ENCODE data around the gene SPA17. TPM values are rescaled to one million over a fixed set of nuclear protein-coding genes. Genes with fewer than 3 reads are reported as not detected.

The SPA17 gene
- total and polyA plus RNA-seq, 7 donors, result 2.3 to 23.8 (median 7.1) TPM

DNA sequence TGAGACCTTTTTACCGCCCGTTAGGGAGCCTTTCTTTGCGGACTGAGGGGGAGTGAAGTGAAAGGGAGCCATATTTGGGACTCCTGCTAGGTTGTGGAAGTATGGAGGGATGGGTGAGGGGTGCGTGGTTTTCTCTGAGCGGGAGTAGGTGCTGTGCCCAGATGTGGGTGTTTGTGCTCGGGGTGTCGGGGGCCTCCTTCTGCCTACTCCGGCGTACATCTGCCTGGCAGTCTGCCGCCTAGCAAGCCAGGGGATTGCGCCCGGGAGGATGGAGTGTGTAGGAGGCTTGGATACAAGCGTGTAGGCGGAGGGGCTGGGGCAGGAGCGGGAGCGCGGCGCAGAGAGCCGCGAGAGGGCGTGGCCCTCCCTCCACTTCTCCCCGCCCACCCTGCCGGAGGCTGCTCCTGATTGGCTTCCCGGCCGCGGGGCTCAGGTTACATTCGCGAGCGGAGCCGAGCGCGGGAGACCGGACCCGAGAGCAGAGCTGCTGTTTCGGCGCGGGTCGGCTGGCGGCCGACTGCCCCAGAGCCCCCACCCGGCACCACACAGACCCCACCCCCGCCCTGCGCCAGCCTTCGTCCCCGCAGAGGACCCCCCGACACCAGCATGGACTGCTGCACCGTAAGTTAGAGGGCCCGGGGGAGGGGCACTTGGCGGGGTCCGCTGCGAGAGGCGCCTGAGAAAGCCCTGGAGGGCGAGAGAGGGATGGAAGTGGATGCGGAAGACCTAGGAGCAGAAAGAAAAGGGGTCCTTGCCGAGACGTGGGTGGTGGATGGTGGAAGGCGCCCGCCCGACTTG is 66.0 kb downstream of the SPA17 start, which contains the start of gene NRGN:
Gene NRGN (plus strand): TSS at position 464 of the 798 bp plus-strand sequence. CDS start 143 bp downstream, at position 607.
- H3K9me3 ChIP-seq, result no peaks in the 10 kb centered on the region
- peak within 1 kb of the TSS in 1 of 4 donors; percentile 41 for H3K27ac ChIP-seq
- TF ChIP-seq POLR2AphosphoS5 (IDR thresholded peaks at IDR 0.05) (peak in 1 of 4 donors; percentile 47), EP300 (IDR thresholded peaks at IDR 0.05) (no peak), POLR2A (IDR thresholded peaks at IDR 0.05) (no peak), CTCF (IDR thresholded peaks at IDR 0.05) (no peak)
- peak; percentile 94 for DNase-seq
- 1 to 2% methylated on average over 59 of the region's 59 CpGs for WGBS, 2 donors
- intact Hi-C loops (cut with DNase I), result loop anchor here (2.0 kb wide), 1 partner anchor 67 kb away; the partner anchor contains the start of genes SIAE and SPA17
- H3K4me1 ChIP-seq, result peaks cover 0 to 16% (median 15%) of the 10 kb centered on the region in 4 donors
- no peaks in the 10 kb centered on the region for H3K36me3 ChIP-seq
- H3K4me3 ChIP-seq, result peak within 1 kb of the TSS; percentile 31 to 59 (median 52)
- peaks cover 13 to 62% (median 37%) of the 10 kb centered on the region in 3 donors for H3K27me3 ChIP-seq

- Histone ChIP-seq H3K27me3 (peaks cover 17 to 69% (median 44%) of the 10 kb centered on the region in 3 donors), H3K4me3 (peak overlapping the region; percentile 31 to 59 (median 52)), H3K27ac (peak overlapping the region in 1 of 4 donors; percentile 41), H3K9me3 (no peaks in the 10 kb centered on the region), H3K4me1 (peaks cover 0 to 19% (median 18%) of the 10 kb centered on the region in 4 donors), H3K36me3 (no peaks in the 10 kb centered on the region)
- intact Hi-C loops (cut with DNase I), result no loop called here
- 2% methylated on average over 37 of the region's 37 CpGs for WGBS, 2 donors
- TF ChIP-seq POLR2AphosphoS5 (IDR thresholded peaks at IDR 0.05), result no peak
- TF ChIP-seq CTCF (IDR thresholded peaks at IDR 0.05), result peak in 2 of 4 experiments; percentile 7 to 17
- TF ChIP-seq EP300 (IDR thresholded peaks at IDR 0.05), result no peak
- no peak for TF ChIP-seq POLR2A (IDR thresholded peaks at IDR 0.05)
- DNase-seq, result no peak
Measured at GRCh38 chr11:124740277-124740882, 66.7 kb downstream of the SPA17 start.

DNA sequence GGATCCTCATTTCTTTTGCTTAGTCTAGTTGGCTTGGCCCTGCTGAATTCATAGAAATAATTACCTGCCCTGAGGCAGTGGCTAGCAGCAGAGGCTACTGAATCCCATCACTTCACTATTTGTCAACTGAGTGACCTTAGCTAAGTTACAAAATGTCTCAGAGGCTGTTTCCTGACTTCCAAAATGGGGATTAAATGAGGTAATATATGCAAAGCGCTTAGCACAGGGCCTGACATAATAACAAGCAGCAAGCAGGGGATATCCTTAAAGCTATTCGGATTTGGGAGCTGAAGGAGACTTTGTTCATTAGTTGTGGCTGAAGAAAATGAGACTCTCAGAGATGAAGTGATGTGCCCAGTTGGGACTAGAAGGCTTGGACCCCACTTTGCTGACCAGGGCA is 68.9 kb downstream of the SPA17 start:
- Histone ChIP-seq H3K27me3 (peaks cover 31 to 91% (median 66%) of the 10 kb centered on the region in 3 donors), H3K4me1 (peaks cover 0 to 39% (median 37%) of the 10 kb centered on the region in 4 donors), H3K4me3 (no peak overlapping the region), H3K36me3 (no peaks in the 10 kb centered on the region), H3K9me3 (no peaks in the 10 kb centered on the region), H3K27ac (no peak overlapping the region)
- TF ChIP-seq EP300 (IDR thresholded peaks at IDR 0.05) (no peak), POLR2A (IDR thresholded peaks at IDR 0.05) (no peak), CTCF (IDR thresholded peaks at IDR 0.05) (no peak)
- no peak for DNase-seq
- intact Hi-C loops (cut with DNase I), result no loop called here
- WGBS, 2 donors, result 83 to 88% methylated on average over 2 of the region's 2 CpGs

GRCh38 chr11:124743050-124743449 is 69.3 kb downstream of the SPA17 start:
- no peak overlapping the region for H3K4me3 ChIP-seq
- peaks cover 34 to 96% (median 71%) of the 10 kb centered on the region in 3 donors for H3K27me3 ChIP-seq

More at GRCh38 chr11:124743050-124743449, 69.3 kb downstream of the SPA17 start:
- DNase-seq, result no peak
- 78 to 84% methylated on average over 6 of the region's 6 CpGs for WGBS, 2 donors
- Histone ChIP-seq H3K27ac (no peak overlapping the region), H3K4me1 (peaks cover 0 to 39% (median 37%) of the 10 kb centered on the region in 4 donors), H3K9me3 (no peaks in the 10 kb centered on the region), H3K36me3 (no peaks in the 10 kb centered on the region)
- no peak for TF ChIP-seq EP300 (IDR thresholded peaks at IDR 0.05)
- TF ChIP-seq POLR2AphosphoS5 (IDR thresholded peaks at IDR 0.05), result no peak
- no peak for TF ChIP-seq POLR2A (IDR thresholded peaks at IDR 0.05)
- no peak for TF ChIP-seq CTCF (IDR thresholded peaks at IDR 0.05)
- intact Hi-C loops (cut with DNase I), result no loop called here

All from sigmoid colon (tissue), 7 donors.